HG02588 (cell line): ENCODE measurements around the gene BICC1.
A peak's percentile ranks its signal among the peaks of the same experiment; 100 is the strongest.
"Not testable (repeated sequence)": the region's sequence is repeated elsewhere in the genome, so short reads cannot be mapped to it uniquely, and the experiment has no call there.

Experiments
- ATAC-seq: cut with Tn5 transposase; IDR thresholded peaks from one replicate; pipeline ENCODE4 v1.9.1; 2021; ENCODE audit warnings: mild to moderate bottlenecking, moderate library complexity; ENCODE audit not compliant: unreplicated experiment

BICC1 gene

DNA sequence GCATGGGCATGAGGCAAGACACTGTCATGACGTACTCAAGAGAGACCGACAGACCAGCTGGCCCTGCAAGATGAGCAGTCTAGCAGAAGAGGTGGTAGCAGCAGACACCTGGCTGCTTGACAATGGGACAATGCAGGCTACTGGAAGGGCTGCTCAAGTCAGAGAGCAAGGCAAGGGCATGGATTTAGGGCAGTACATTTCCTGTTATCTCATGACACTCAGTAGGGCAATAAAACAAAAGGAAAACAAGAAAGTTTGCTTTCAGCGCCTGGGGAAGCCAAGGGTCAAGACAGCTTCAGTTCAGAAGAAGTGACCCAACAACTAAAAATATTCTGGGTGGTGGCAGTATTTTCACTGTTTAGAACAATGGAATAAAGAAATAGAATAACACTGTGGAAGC is 332.0 kb downstream of the BICC1 start:
- no peak for ATAC-seq

DNA sequence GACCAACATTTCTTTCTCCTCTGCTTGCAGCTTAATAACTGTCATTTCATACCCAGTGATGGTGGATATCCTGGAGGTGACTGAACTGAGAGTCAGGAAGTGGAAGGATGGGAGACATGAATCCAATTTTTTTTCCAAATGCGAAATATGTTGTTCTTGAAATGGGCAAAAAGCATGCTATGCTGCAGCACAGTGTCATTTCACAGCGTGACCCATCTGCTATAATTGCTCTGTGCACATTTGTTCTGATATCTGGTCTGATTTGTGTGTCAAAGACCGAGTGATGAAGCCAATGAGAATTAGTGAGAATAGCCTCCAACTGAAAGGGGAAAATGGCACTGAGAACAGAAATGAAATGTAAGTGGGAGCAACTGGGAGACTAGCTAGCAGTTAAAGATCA is 334.2 kb downstream of the BICC1 start:
- ATAC-seq, result no peak

DNA sequence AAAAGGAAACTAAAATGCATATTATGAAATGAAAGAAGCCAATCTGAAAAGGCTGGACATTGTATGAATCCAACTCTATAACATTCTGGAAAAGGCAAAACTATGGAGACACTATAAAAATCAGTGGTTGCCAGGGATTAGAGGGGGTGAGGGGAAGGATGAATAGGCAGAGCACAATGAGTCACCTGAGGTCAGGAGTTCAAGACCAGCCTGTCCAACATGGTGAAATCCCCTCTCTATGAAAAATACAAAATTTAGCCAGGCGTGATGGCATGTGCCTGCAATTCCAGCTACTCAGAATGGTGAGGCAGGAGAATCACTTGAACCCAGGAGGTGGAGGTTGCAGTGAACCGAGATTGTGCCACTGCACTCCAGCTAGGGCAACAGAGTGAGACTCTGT is 338.9 kb downstream of the BICC1 start:
- ATAC-seq, result no peak

DNA sequence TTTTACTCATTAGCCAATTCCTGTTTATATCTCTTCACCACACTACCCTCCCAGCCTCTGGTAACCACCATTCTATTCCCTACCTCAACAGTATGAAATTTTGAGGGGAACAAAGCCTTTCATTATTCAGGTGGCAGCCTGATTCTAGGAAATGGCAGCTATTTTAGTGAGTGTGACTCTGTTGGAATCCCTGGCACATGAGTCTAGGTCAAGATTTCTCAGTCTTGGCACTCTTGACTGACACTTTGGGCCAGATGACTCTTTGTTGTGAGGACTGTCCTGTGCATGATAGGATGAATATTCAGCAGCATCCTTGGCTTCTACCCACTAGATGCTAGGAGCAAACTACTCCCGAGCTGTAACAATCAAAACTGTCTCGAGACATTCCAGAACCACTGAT is 341.0 kb downstream of the BICC1 start:
- no peak for ATAC-seq

DNA sequence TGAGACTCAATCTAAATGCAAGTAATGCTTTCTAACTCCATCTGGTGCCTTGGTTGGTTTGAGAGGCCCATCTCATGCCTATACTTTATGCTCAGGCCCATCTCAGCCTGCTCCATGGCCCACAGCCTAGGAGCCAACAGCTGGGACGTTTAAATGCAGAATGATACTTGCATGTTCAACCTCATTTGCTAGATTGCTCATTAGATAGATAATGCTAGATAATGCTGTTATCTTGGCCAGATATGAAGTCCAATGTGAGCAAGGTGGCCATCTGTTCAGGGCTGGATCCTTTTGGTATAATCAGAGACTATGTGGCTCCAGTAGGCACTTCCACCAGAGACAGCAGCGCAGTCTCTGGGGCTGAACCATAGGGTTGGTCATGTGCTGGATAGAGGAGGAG is 342.1 kb downstream of the BICC1 start:
- ATAC-seq, result no peak

DNA sequence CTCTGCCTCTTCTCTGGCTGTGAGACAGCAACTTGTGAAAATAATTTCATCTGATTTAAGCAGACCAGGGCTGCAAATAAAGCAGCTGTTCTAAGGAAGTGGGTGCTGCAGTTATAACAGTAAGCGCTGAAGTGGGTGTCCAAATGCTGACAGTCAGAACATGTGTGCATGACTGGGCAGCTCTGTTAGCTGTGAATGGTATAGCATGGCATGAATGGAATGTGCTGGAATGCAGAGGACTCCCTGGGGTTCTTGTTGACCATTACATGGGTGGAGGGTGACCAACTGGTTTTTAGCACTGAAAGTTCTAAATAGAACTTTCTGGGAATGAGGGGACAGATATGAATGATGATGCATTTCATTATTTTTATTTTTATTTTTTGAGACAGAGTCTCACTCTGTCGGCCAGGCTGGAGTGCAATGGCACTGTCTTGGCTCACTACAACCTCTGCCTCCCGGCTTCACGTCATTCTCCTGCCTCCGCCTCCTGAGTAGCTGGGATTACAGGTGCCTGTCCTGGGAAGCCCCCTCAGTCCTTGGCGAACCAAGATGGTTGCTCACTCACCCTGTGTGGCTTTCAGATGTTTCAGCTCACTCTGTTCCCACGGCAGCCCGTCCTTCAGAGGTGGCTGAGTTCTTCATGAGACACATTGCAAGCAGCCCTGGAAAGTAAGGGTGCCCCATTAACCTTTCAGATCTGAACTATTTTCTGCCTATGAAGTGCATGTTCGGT is 344.0 kb downstream of the BICC1 start:
- ATAC-seq, result no peak

DNA sequence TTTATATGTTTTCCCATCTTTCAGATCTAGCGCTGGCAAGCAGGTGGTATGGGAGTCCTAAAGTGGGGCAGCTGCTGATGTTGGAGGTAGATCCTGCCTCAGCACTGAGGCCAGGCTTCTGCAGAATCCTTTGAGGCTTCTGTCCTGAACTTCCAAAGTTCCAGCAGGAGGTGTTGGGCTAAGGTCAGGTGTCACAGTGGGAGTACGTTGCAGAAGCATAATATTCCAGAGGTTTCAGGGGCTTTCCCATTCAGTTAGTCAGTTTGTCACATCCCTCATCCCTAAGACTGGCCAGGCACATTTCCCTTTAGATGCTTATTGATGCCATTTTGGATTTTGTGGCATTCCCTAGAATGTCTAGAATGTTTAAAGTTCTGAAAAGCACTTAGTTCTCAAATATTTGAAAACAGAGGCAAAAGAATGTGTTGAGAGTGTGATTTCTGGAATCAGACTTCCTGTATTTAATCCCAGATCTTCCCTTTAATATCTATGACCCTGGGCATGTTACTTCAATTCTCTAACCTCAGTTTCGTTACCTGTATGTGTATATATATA is 344.7 kb downstream of the BICC1 start:
- no peak for ATAC-seq

DNA sequence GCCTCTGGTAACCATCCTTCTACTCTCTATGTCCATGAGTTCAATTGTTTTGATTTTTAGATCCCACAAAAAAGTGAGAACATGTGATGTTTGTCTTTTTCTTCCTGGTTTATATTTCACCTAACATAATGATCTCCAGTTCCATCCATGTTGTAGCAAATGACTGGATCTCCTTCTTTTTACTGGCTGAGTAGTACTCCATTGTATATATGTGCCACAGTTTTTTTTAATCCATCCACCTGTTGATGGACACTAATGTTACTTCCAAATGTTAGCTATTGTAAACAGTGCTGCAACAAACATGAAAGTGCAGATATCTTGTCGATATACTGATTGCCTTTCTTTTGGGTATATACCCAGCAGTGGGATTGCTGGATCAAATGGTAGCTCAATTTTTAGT is 345.5 kb downstream of the BICC1 start:
- not testable (repeated sequence) for ATAC-seq

DNA sequence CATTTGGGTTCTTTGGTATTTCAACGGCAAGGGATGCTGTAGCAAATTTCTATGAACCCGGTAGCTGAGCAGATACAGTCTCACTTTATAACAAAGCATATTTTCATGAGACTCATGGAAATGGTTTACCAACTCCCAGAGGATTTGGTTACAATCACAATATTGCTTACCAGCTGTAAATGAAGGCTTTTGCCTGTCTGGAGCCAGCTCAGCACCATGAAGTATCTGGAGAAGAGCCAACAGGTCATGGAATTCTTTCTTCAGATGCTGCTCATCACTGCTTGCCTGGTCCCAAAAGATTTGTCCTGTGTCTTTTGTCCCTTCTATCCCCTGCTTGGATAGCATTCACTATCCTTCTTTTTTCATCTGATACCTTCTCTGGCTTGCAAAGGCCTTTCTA is 346.9 kb downstream of the BICC1 start:
- ATAC-seq, result no peak

DNA sequence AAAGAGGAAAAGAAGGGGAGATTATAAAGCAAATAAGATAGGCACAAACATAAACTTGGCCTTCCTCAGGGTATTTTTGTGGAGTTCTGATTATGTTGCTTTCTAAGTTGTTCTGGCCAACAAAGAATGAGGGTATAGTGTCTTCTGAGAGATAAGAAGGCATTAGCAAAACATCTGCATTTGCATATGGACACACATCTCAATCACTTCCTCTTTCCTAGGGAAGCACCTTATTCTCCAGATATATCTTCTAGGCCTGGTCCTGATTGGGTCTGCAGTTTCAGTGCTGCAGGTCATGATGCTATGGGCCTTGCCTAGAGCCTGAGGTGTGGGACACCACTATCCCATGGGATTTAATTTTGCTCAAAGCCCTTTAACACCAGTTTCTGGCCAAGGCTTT is 355.0 kb downstream of the BICC1 start:
- peak; percentile 71 for ATAC-seq

DNA sequence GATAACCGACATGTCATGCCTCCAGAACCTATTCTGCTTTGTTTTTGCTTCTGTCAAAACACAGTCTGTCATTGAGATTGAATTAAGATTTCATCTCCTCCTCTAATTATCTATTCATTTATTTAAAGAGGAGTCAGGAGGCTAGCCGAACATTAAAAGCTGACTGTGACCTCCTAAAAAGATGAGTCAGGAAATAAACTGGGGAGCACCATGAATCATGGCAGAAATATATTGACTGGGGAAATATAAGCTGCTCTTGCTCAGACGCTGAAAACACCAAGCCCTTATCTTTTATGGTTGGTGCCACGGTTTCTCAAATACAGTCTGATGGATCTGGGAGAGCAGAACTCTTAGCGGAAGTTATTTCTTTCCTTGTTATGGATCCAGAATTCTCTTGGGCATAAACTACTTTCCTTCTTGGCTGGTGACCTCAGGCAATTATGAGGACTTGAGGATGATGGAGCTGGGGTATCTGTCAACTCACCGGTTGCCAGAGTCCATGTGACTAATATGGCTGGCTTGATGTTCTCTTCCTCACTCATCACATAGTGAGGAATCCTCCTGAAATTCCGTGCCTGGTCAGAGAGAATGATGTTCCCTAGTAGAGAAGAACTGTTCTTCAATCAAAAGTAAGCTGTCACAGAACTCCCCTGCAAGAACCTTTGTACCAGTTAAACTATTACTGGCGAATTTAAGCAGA is 356.2 kb downstream of the BICC1 start:
- no peak for ATAC-seq

DNA sequence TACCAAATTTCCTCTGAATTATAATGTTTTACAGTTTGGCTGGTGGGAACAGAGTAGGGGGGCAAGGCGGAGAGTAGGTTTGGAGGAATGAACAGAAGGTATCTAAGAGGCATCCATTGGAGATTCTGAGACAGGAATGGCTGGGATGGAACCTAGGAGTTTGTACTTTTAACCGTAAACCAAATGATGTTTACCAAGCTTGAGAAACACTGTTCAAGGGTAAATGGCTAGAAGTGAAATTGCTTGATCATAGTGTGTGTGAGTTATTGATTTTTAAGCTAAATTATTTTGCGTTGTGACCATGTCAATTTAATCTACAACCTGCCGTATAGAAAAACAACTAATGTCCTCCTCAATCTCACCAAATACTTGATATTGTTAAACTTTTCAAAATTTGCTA is 357.4 kb downstream of the BICC1 start:
- ATAC-seq, result no peak

DNA sequence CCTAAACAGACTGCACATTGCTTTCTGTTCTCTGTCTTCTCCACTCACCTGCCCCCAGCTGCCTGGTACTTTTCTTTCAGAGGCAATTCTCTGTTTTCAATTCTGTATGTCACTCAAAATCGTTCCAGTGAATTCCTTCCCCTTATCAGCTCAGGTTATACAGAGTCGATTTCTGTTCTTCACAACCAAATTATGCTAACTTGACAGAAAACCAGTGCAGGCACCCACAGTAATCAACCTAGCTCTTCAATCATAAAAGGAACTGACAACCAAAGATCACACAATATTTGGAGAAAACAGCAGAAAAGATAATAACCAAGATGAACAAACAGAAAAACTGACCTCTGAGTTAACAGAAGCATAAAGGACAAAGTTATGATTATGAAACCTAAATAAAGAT is 360.5 kb downstream of the BICC1 start:
- no peak for ATAC-seq
